Type B pancreatic cell (in vitro differentiated cells): ENCODE measurements around the gene MFGE8. TPM values are rescaled to one million over a fixed set of nuclear protein-coding genes. Genes with fewer than 3 reads are reported as not detected.

ENCODE experiments used
- DNase-seq: peaks from one replicate; pipeline ENCODE4 v3.0.0; 2021; ENCODE audit warnings: mixed read lengths; ENCODE audit not compliant: unreplicated experiment; ENCODE audit errors: extremely low spot score
- H3K27ac Mint-ChIP-seq: 2 replicates; pipeline ENCODE4 v1.8.0; 2021; ENCODE audit warnings: mild to moderate bottlenecking, mixed read lengths
- H3K27me3 Mint-ChIP-seq: 2 replicates; pipeline ENCODE4 v1.8.0; 2021; ENCODE audit warnings: mixed read lengths
- H3K36me3 Mint-ChIP-seq: 2 replicates; pipeline ENCODE4 v1.8.0; 2021; ENCODE audit warnings: mixed read lengths
- H3K4me1 Mint-ChIP-seq: one replicate; pipeline ENCODE4 v1.8.0; 2021; ENCODE audit warnings: mixed read lengths; ENCODE audit not compliant: unreplicated experiment
- H3K4me3 Mint-ChIP-seq: 2 replicates; pipeline ENCODE4 v1.8.0; 2021; ENCODE audit warnings: mild to moderate bottlenecking, mixed read lengths
- H3K9me3 Mint-ChIP-seq: 2 replicates; pipeline ENCODE4 v1.8.0; 2021; ENCODE audit warnings: mixed read lengths
- CTCF ChIP-seq: fragments of 200-600 bp; sonication (generic); conservative IDR thresholded peaks from 2 replicates; pipeline ENCODE4 v1.5.0; 2021; ENCODE audit warnings: antibody characterized with exemption, mild to moderate bottlenecking
- total RNA-seq: library from RNA; stranded (reverse); gene quantifications from 2 replicates; pipeline ENCODE4 v1.2.1, GENCODE V29; 2021; ENCODE audit warnings: low replicate concordance

MFGE8 gene
- total RNA-seq, 1 donor from 2014 or later = 162 TPM

DNA sequence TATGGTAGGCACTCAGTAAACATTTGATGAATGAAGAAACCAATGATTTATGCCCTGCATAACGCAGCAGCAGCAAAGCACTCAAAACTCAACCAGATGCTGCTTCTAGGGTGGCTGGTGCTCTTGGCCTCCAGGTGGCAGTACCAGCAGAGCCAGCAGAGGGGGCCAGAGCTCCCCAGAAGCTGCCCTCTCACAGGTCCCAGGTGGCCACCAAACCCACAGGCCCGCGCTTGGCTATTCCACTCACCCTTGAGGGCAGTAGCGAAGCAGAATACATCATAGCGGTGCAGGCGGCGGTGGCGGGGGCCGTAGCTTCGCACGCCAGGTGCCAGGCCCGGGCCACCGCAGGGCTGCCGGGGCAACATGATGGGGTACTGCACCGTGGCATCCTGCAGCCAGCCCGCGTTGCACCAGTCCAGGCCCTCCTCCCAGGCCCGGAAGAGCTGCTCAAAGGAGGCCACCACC lies 34.4 kb downstream of the MFGE8 start:
- Mint-ChIP-seq H3K27me3 (peaks cover 3% of the 10 kb centered on the region), H3K36me3 (no peaks in the 10 kb centered on the region), H3K9me3 (no peaks in the 10 kb centered on the region), H3K4me3 (no peak overlapping the region), H3K4me1 (peaks cover 10% of the 10 kb centered on the region), H3K27ac (peak overlapping the region; percentile 43)
- no peak for DNase-seq
- TF ChIP-seq CTCF = peak; percentile 78

DNA sequence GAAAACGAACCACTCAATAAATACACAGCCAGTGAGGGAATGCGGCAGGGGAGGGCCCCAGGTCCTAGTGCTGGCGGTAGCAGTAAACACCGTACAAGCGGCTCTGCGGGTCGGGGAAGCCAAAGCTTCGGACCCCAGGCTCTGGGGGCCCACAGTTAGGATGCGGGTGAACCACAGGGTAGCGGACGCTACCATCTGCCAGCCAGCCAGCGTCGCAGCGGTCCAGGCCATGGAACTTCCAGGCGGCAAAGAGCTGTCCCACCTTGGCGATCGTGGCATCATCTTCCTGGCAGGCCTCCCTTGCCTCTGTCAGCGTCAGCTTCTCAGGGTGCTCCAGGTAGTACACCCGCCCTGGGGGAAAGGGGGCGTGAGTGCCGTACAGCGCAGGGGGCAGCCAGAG lies 35.3 kb downstream of the MFGE8 start:
- TF ChIP-seq CTCF = no peak
- no peaks in the 10 kb centered on the region for H3K9me3 Mint-ChIP-seq
- no peak for DNase-seq
- no peaks in the 10 kb centered on the region for H3K36me3 Mint-ChIP-seq
- peaks cover 10% of the 10 kb centered on the region for H3K4me1 Mint-ChIP-seq
- H3K27ac Mint-ChIP-seq = no peak overlapping the region
- H3K4me3 Mint-ChIP-seq = no peak overlapping the region
- H3K27me3 Mint-ChIP-seq = peaks cover 3% of the 10 kb centered on the region

DNA sequence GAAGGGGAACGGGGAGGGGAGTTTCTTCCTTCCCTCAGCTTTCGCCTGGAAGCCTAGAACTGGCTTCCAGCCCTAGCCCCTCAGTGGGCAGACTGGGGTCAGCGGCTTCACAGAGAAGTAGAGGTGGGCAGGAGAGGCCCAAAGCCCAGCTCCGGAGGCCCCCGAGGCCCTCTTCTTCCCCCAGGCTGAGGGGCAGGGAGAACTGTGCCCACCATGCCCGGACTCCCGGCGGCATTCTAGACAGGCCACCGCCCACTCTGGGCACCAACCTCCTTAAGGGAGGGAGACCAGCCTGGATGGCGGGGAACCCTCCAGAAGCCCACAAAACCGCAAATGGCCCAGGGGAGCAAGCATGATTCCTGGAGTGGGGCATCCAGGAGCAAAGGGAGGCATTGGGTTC lies 35.8 kb downstream of the MFGE8 start:
- Mint-ChIP-seq H3K4me1 (peaks cover 14% of the 10 kb centered on the region), H3K36me3 (no peaks in the 10 kb centered on the region), H3K27ac (no peak overlapping the region), H3K4me3 (no peak overlapping the region), H3K9me3 (no peaks in the 10 kb centered on the region), H3K27me3 (peaks cover 7% of the 10 kb centered on the region)
- TF ChIP-seq CTCF = no peak
- DNase-seq = no peak

DNA sequence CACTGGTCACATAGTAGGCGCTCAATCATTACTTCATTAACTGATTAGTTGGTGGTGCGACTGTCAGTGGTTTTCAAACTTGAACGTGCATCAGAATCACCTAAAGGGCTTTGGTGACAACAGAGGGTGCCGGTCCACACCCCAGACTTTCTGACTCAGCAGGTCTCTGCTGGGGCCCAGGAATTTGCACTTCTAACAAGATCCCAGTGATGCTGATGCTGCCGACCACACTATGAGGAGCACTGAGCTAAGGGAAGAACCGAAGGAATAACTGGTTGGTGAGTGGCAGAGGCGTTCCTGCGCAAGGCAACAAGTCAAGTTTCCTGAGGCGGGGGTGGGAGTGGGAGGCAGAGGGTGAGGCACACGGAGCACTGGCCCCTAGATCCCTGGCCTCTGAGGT lies 36.6 kb downstream of the MFGE8 start:
- Mint-ChIP-seq H3K36me3 (no peaks in the 10 kb centered on the region), H3K9me3 (no peaks in the 10 kb centered on the region), H3K4me1 (peaks cover 15% of the 10 kb centered on the region), H3K27me3 (peaks cover 12% of the 10 kb centered on the region), H3K27ac (no peak overlapping the region), H3K4me3 (no peak overlapping the region)
- no peak for DNase-seq
- TF ChIP-seq CTCF = no peak

DNA sequence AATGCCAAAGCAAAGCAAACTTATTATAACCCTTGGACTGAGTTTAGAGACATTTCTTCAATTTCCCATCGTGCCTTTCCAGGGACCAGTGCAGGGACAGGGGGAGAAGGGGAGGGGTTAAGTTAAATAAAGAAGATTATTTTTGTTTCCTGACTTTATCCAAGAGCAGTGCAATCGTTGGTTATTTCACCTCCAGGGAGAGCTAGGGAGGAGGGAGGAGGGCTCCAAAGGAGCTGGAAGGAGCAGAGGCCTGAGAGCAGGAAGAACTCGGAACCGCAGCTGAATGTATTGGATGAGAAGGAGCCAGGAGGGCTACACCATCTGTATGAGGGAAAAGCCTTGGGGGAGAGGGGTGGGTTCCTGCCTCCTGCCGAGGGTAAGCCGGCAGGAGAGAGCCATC lies 38.5 kb downstream of the MFGE8 start:
- no peak for DNase-seq
- H3K27ac Mint-ChIP-seq = no peak overlapping the region
- H3K4me1 Mint-ChIP-seq = peaks cover 15% of the 10 kb centered on the region
- no peaks in the 10 kb centered on the region for H3K9me3 Mint-ChIP-seq
- H3K27me3 Mint-ChIP-seq = peaks cover 12% of the 10 kb centered on the region
- H3K36me3 Mint-ChIP-seq = no peaks in the 10 kb centered on the region
- TF ChIP-seq CTCF = no peak
- H3K4me3 Mint-ChIP-seq = no peak overlapping the region

DNA sequence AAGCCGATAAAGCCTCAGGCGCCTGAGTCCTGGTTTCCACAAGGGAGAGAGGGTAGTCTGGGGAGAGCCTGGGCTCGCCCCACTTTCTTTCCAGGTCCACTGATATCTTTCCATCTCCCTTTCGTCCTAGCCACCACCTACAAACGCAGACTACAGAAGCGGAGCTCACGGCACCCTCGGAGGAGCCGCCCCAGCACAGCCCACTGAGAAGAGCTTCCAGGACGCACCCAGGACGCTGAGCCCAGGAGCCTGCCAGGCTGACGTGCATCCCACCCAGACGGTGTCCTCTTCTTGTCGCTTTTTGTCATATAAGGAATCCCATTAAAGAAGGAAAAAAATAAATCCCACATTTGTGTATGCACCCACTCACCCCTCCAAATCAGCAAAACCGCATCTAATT lies 38.9 kb downstream of the MFGE8 start:
- no peak for TF ChIP-seq CTCF
- peaks cover 12% of the 10 kb centered on the region for H3K27me3 Mint-ChIP-seq
- no peak for DNase-seq
- H3K4me3 Mint-ChIP-seq = no peak overlapping the region
- no peaks in the 10 kb centered on the region for H3K36me3 Mint-ChIP-seq
- H3K4me1 Mint-ChIP-seq = peaks cover 15% of the 10 kb centered on the region
- H3K9me3 Mint-ChIP-seq = no peaks in the 10 kb centered on the region
- H3K27ac Mint-ChIP-seq = no peak overlapping the region
